Liver (tissue), 9 donors: Measurements from ENCODE around the gene KSR2. TPM values are rescaled to one million over a fixed set of nuclear protein-coding genes. Genes with fewer than 3 reads are reported as not detected.

Experiments
- DNase-seq: peaks from one replicate; pipeline ENCODE4 v3.0.0-alpha.2; 2017; ENCODE audit warnings: low spot score
- H3K27ac ChIP-seq, 2 donors: one replicate each; pipeline ENCODE4 v1.7.0; 2013; ENCODE audit warnings: inconsistent platforms in 2 of 2, low read length in 2 of 2, control low read depth in 1 of 2, low read depth in 1 of 2, mild to moderate bottlenecking in 1 of 2
- H3K27me3 ChIP-seq, 4 donors: one replicate each; pipeline versions ENCODE4 v1.6.1 to v1.7.0; 2013; ENCODE audit warnings: low read length in 3 of 4, inconsistent platforms in 1 of 4, mild to moderate bottlenecking in 1 of 4, moderate library complexity in 1 of 4; ENCODE audit not compliant: control insufficient read depth in 4 of 4, insufficient read depth in 4 of 4
- H3K36me3 ChIP-seq, 4 donors: one replicate each; pipeline versions ENCODE4 v1.6.1 to v1.7.0; 2013; ENCODE audit warnings: low read length in 3 of 4, mild to moderate bottlenecking in 3 of 4, low read depth in 1 of 4, moderate library complexity in 1 of 4; ENCODE audit not compliant: control insufficient read depth in 4 of 4, insufficient read depth in 3 of 4
- H3K4me1 ChIP-seq, 4 donors: one replicate each; pipeline versions ENCODE4 v1.6.1 to v1.7.0; 2013; ENCODE audit warnings: low read length in 3 of 4, mild to moderate bottlenecking in 3 of 4, moderate library complexity in 1 of 4; ENCODE audit not compliant: control insufficient read depth in 4 of 4, insufficient read depth in 4 of 4
- H3K4me3 ChIP-seq, 3 donors: one replicate each; pipeline versions ENCODE4 v1.6.1 to v1.7.0; 2013; ENCODE audit warnings: low read length in 3 of 3, control low read depth in 1 of 3, low read depth in 1 of 3, mild to moderate bottlenecking in 1 of 3
- H3K9ac ChIP-seq, 2 donors: one replicate each; pipeline ENCODE4 v1.7.0; 2013; ENCODE audit warnings: low read length in 2 of 2, mild to moderate bottlenecking in 2 of 2, moderate library complexity in 2 of 2, control low read depth in 1 of 2, low read depth in 1 of 2
- H3K9me3 ChIP-seq, 4 donors: one replicate each; pipeline versions ENCODE4 v1.6.1 to v1.7.0; 2013; ENCODE audit warnings: low read length in 3 of 4; ENCODE audit not compliant: control insufficient read depth in 4 of 4
- ATF3 ChIP-seq: IDR thresholded peaks from 2 replicates; pipeline ENCODE4 v1.6.1; 2016; ENCODE audit warnings: antibody characterized with exemption
- EGR1 ChIP-seq, 2 donors: IDR thresholded peaks; 2 replicates each; pipeline ENCODE4 v1.6.1; 2016 to 2018; ENCODE audit warnings: antibody characterized with exemption in 2 of 2, low read depth in 2 of 2
- FOXA1 ChIP-seq: IDR thresholded peaks from 2 replicates; pipeline ENCODE4 v1.6.1; 2016; ENCODE audit warnings: antibody characterized with exemption
- FOXA2 ChIP-seq: IDR thresholded peaks from 2 replicates; pipeline ENCODE4 v1.6.1; 2016; ENCODE audit warnings: antibody characterized with exemption
- GABPA ChIP-seq, 2 donors: IDR thresholded peaks in 1 of 2; conservative IDR thresholded peaks in 1 of 2; 2 replicates each; pipeline ENCODE4 v1.6.1; 2016; ENCODE audit warnings: antibody characterized with exemption in 2 of 2, mild to moderate bottlenecking in 1 of 2, moderate library complexity in 1 of 2
- HNF4A ChIP-seq, 2 donors: conservative IDR thresholded peaks; 2 replicates each; pipeline ENCODE4 v1.6.1; 2016; ENCODE audit warnings: antibody characterized with exemption in 2 of 2, mild to moderate bottlenecking in 2 of 2
- HNF4G ChIP-seq: IDR thresholded peaks from 2 replicates; pipeline ENCODE4 v1.6.1; 2016; ENCODE audit warnings: antibody characterized with exemption
- JUND ChIP-seq, 2 donors: IDR thresholded peaks; 2 replicates each; pipeline ENCODE4 v1.6.1; 2016; ENCODE audit warnings: antibody characterized with exemption in 2 of 2
- NR2F2 ChIP-seq: IDR thresholded peaks from 2 replicates; pipeline ENCODE4 v1.6.1; 2016; ENCODE audit warnings: antibody characterized with exemption
- RAD21 ChIP-seq, 2 donors: IDR thresholded peaks; 2 replicates each; pipeline ENCODE4 v1.6.1; 2016; ENCODE audit warnings: antibody characterized with exemption in 2 of 2, mild to moderate bottlenecking in 2 of 2
- REST ChIP-seq: IDR thresholded peaks from 2 replicates; pipeline ENCODE4 v1.6.1; 2016; ENCODE audit warnings: antibody characterized with exemption, mild to moderate bottlenecking
- RXRA ChIP-seq, 2 donors: IDR thresholded peaks; 2 replicates each; pipeline ENCODE4 v1.6.1; 2017 to 2018; ENCODE audit warnings: antibody characterized with exemption in 2 of 2, mild to moderate bottlenecking in 1 of 2
- SP1 ChIP-seq: IDR thresholded peaks from 2 replicates; pipeline ENCODE4 v1.6.1; 2018; ENCODE audit warnings: antibody characterized with exemption, mild to moderate bottlenecking
- TAF1 ChIP-seq: conservative IDR thresholded peaks from 2 replicates; pipeline ENCODE4 v1.6.1; 2016; ENCODE audit warnings: antibody characterized with exemption, mild to moderate bottlenecking
- YY1 ChIP-seq: IDR thresholded peaks from 2 replicates; pipeline ENCODE4 v1.6.1; 2016; ENCODE audit warnings: antibody characterized with exemption, mild to moderate bottlenecking
- WGBS: extraction: QIAGEN DNeasy Blood & Tissue Kit; methylation state at CpG from one replicate; pipeline ENCODE4 v1.1.7; 2013; 5-methylcytosine and 5-hydroxymethylcytosine counted together
- polyA plus RNA-seq, 2 donors: library from polyadenylated mRNA; stranded (reverse) in 1 of 2; unstranded in 1 of 2; fragments of 200-250 nt in 1 of 2; fragments of >200 nt in 1 of 2; fragmentation: Nextera tagmentation in 1 of 2; extraction: Ambion mirVana in 1 of 2; gene quantifications; one replicate each; pipeline versions ENCODE4 v1.2.1 to v1.2.3, GENCODE V29; 2013 to 2015
- total RNA-seq, 2 donors: library from RNA; depleted of rRNA; stranded (reverse); fragments of >200 nt; gene quantifications; one replicate each; pipeline ENCODE4 v1.2.3, GENCODE V29; 2014
- TF ChIP-seq, protein P1 (sequence below): IDR thresholded peaks from 2 replicates; pipeline ENCODE4 v1.6.1; 2016; ENCODE audit warnings: antibody characterized with exemption
- TF ChIP-seq, protein P2 (sequence below): IDR thresholded peaks from 2 replicates; pipeline ENCODE4 v1.6.1; 2016; ENCODE audit warnings: antibody characterized with exemption
- TF ChIP-seq, protein P3 (sequence below): fragments of 150-350 bp; IDR thresholded peaks from 2 replicates; pipeline ENCODE4 v1.5.1; 2017; ENCODE audit warnings: improper control_type of control experiment, low read depth, low read length; ENCODE audit not compliant: missing input control
- donor health status: healthy.
- donor health status: healthy.
- donor health status: healthy.
- donor health status: healthy.
- donor health status: healthy.

The KSR2 gene
- total and polyA plus RNA-seq, 4 donors = under 0.01 to 0.02 (median under 0.01) TPM; not detected in 1

DNA sequence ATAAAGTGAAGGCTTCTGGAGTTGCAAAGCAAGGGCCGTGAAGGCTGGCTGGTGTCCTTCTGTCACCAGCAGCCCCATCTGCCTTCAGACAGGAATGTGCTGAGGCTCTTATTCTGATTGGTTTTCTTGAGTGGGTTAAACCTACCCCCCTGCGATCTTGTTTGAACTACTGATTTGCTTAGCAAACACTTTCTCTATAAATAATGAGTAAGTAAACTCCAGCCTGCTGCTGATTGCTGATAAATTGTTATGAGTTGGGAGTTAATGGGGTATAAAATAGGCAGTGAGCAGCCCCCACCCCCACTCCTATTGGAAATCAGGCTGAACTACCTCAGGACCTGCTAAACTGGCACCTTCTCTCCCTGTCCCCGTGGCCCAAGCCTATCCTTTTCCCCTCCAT lies 461.2 kb downstream of the KSR2 start (continued):
- TF ChIP-seq FOXA2 (no peak), FOXA1 (no peak), ATF3 (no peak), GABPA (IDR thresholded peaks at IDR 0.05 in 1 of 2, conservative IDR thresholded peaks at IDR 0.05 in 1 of 2) (no peak)
- TF ChIP-seq, protein P1, sequence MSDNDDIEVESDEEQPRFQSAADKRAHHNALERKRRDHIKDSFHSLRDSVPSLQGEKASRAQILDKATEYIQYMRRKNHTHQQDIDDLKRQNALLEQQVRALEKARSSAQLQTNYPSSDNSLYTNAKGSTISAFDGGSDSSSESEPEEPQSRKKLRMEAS = no peak

- 31% methylated on average over 1 of the region's 1 CpG for WGBS
- Histone ChIP-seq H3K4me3 (no peak overlapping the region), H3K4me1 (peaks cover 10 to 48% (median 41%) of the 10 kb centered on the region in 4 donors), H3K27ac (peak overlapping the region in 1 of 2 donors; percentile 9), H3K27me3 (no peaks in the 10 kb centered on the region), H3K36me3 (no peaks in the 10 kb centered on the region), H3K9me3 (no peaks in the 10 kb centered on the region), H3K9ac (no peak overlapping the region)
- DNase-seq = no peak
- no peak for TF ChIP-seq SP1
- peak in 1 of 2 donors; percentile 17 for TF ChIP-seq JUND (IDR thresholded peaks at IDR 0.05)
- TF ChIP-seq FOXA2 = no peak
- TF ChIP-seq, protein P2, sequence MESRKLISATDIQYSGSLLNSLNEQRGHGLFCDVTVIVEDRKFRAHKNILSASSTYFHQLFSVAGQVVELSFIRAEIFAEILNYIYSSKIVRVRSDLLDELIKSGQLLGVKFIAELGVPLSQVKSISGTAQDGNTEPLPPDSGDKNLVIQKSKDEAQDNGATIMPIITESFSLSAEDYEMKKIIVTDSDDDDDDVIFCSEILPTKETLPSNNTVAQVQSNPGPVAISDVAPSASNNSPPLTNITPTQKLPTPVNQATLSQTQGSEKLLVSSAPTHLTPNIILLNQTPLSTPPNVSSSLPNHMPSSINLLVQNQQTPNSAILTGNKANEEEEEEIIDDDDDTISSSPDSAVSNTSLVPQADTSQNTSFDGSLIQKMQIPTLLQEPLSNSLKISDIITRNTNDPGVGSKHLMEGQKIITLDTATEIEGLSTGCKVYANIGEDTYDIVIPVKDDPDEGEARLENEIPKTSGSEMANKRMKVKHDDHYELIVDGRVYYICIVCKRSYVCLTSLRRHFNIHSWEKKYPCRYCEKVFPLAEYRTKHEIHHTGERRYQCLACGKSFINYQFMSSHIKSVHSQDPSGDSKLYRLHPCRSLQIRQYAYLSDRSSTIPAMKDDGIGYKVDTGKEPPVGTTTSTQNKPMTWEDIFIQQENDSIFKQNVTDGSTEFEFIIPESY = no peak
- TF ChIP-seq ATF3 = no peak
- TF ChIP-seq, protein P3, sequence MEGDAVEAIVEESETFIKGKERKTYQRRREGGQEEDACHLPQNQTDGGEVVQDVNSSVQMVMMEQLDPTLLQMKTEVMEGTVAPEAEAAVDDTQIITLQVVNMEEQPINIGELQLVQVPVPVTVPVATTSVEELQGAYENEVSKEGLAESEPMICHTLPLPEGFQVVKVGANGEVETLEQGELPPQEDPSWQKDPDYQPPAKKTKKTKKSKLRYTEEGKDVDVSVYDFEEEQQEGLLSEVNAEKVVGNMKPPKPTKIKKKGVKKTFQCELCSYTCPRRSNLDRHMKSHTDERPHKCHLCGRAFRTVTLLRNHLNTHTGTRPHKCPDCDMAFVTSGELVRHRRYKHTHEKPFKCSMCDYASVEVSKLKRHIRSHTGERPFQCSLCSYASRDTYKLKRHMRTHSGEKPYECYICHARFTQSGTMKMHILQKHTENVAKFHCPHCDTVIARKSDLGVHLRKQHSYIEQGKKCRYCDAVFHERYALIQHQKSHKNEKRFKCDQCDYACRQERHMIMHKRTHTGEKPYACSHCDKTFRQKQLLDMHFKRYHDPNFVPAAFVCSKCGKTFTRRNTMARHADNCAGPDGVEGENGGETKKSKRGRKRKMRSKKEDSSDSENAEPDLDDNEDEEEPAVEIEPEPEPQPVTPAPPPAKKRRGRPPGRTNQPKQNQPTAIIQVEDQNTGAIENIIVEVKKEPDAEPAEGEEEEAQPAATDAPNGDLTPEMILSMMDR = no peak
- TF ChIP-seq HNF4G = no peak
- no peak for TF ChIP-seq FOXA1
- no peak for TF ChIP-seq TAF1
- TF ChIP-seq, protein P1 = peak; percentile 36
- TF ChIP-seq GABPA (IDR thresholded peaks at IDR 0.05 in 1 of 2, conservative IDR thresholded peaks at IDR 0.05 in 1 of 2) = peak in 1 of 2 donors; percentile 17
- peak; percentile 48 to 57 for TF ChIP-seq RXRA (IDR thresholded peaks at IDR 0.05)
- peak; percentile 43 to 51 for TF ChIP-seq HNF4A (conservative IDR thresholded peaks at IDR 0.05)
- TF ChIP-seq REST = no peak
- TF ChIP-seq EGR1 (IDR thresholded peaks at IDR 0.05; ENCODE audit: low read depth in 2 of 2) = peak in 1 of 2 donors; percentile 23
- no peak for TF ChIP-seq NR2F2
- TF ChIP-seq RAD21 (IDR thresholded peaks at IDR 0.05) = peak; percentile 4 to 26
- no peak for TF ChIP-seq YY1
Measured at GRCh38 chr12:117506333-117506732, 462.5 kb downstream of the KSR2 start.
